Liver (tissue), 10 donors: ENCODE measurements around the gene EPB41L4B. TPM values are rescaled to one million over a fixed set of nuclear protein-coding genes. Genes with fewer than 3 reads are reported as not detected.

Experiments used
- DNase-seq: peaks from one replicate; pipeline ENCODE4 v3.0.0-alpha.2; 2017; ENCODE audit warnings: low spot score
- H3K27ac ChIP-seq, 2 donors: one replicate each; pipeline ENCODE4 v1.7.0; 2013; ENCODE audit warnings: inconsistent platforms in 2 of 2, low read length in 2 of 2, control low read depth in 1 of 2, low read depth in 1 of 2, mild to moderate bottlenecking in 1 of 2
- H3K27me3 ChIP-seq, 4 donors: one replicate each; pipeline versions ENCODE4 v1.6.1 to v1.7.0; 2013; ENCODE audit warnings: low read length in 3 of 4, inconsistent platforms in 1 of 4, mild to moderate bottlenecking in 1 of 4, moderate library complexity in 1 of 4; ENCODE audit not compliant: control insufficient read depth in 4 of 4, insufficient read depth in 4 of 4
- H3K36me3 ChIP-seq, 4 donors: one replicate each; pipeline versions ENCODE4 v1.6.1 to v1.7.0; 2013; ENCODE audit warnings: low read length in 3 of 4, mild to moderate bottlenecking in 3 of 4, low read depth in 1 of 4, moderate library complexity in 1 of 4; ENCODE audit not compliant: control insufficient read depth in 4 of 4, insufficient read depth in 3 of 4
- H3K4me1 ChIP-seq, 4 donors: one replicate each; pipeline versions ENCODE4 v1.6.1 to v1.7.0; 2013; ENCODE audit warnings: low read length in 3 of 4, mild to moderate bottlenecking in 3 of 4, moderate library complexity in 1 of 4; ENCODE audit not compliant: control insufficient read depth in 4 of 4, insufficient read depth in 4 of 4
- H3K4me3 ChIP-seq, 3 donors: one replicate each; pipeline versions ENCODE4 v1.6.1 to v1.7.0; 2013; ENCODE audit warnings: low read length in 3 of 3, control low read depth in 1 of 3, low read depth in 1 of 3, mild to moderate bottlenecking in 1 of 3
- H3K9ac ChIP-seq, 2 donors: one replicate each; pipeline ENCODE4 v1.7.0; 2013; ENCODE audit warnings: low read length in 2 of 2, mild to moderate bottlenecking in 2 of 2, moderate library complexity in 2 of 2, control low read depth in 1 of 2, low read depth in 1 of 2
- H3K9me3 ChIP-seq, 4 donors: one replicate each; pipeline versions ENCODE4 v1.6.1 to v1.7.0; 2013; ENCODE audit warnings: low read length in 3 of 4; ENCODE audit not compliant: control insufficient read depth in 4 of 4
- CTCF ChIP-seq: fragments of 150-350 bp; IDR thresholded peaks from 2 replicates; pipeline ENCODE4 v1.5.1; 2017; ENCODE audit warnings: improper control_type of control experiment, low read depth, low read length; ENCODE audit not compliant: missing input control
- FOXA1 ChIP-seq: IDR thresholded peaks from 2 replicates; pipeline ENCODE4 v1.6.1; 2016; ENCODE audit warnings: antibody characterized with exemption
- NR2F2 ChIP-seq: IDR thresholded peaks from 2 replicates; pipeline ENCODE4 v1.6.1; 2016; ENCODE audit warnings: antibody characterized with exemption
- RAD21 ChIP-seq, 2 donors: IDR thresholded peaks; 2 replicates each; pipeline ENCODE4 v1.6.1; 2016; ENCODE audit warnings: antibody characterized with exemption in 2 of 2, mild to moderate bottlenecking in 2 of 2
- WGBS: extraction: QIAGEN DNeasy Blood & Tissue Kit; methylation state at CpG from one replicate; pipeline ENCODE4 v1.1.7; 2013; 5-methylcytosine and 5-hydroxymethylcytosine counted together
- polyA plus RNA-seq, 2 donors: library from polyadenylated mRNA; stranded (reverse) in 1 of 2; unstranded in 1 of 2; fragments of 200-250 nt in 1 of 2; fragments of >200 nt in 1 of 2; fragmentation: Nextera tagmentation in 1 of 2; extraction: Ambion mirVana in 1 of 2; gene quantifications; one replicate each; pipeline versions ENCODE4 v1.2.1 to v1.2.3, GENCODE V29; 2013 to 2015
- small RNA-seq: library from RNA; depleted of rRNA; stranded (forward); fragments of <200 nt; gene quantifications from one replicate; pipeline ENCODE3, GENCODE V24; 2014
- total RNA-seq, 2 donors: library from RNA; depleted of rRNA; stranded (reverse); fragments of >200 nt; gene quantifications; one replicate each; pipeline ENCODE4 v1.2.3, GENCODE V29; 2014
- donor health status: healthy.
- donor health status: healthy.
- donor health status: healthy.
- donor health status: healthy.
- donor health status: healthy.

Gene EPB41L4B
- total and polyA plus RNA-seq, 4 donors: 9.9 to 42.6 (median 23.9) TPM

DNA sequence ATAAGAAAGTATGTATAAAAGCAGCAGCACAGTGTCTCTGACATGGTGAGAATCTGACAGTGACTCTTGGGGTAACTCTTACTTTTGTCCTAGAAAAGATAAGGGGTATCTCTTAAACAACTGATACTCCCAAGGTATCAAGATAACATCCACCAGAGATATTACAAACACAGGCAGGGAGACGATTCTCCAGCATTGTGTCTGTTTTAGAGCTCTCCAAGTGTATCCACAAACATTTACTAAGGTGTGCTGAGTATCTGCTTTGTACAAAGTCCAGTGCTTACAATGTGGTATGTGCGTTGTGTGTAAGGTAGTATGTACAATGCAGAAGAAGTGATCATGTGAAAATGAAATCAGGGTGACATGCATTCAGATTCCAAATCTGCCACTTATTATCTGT lies 196.7 kb downstream of the EPB41L4B start:
- no peaks in the 10 kb centered on the region for H3K36me3 ChIP-seq
- 45% methylated on average over 2 of the region's 2 CpGs for WGBS
- no peaks in the 10 kb centered on the region for H3K9me3 ChIP-seq
- H3K27me3 ChIP-seq: no peaks in the 10 kb centered on the region
- TF ChIP-seq RAD21 (IDR thresholded peaks at IDR 0.05) (no peak), FOXA1 (no peak)
- no peak overlapping the region for H3K4me3 ChIP-seq
- H3K27ac ChIP-seq: no peak overlapping the region
- DNase-seq: no peak
- peaks cover 0 to 5% (median 2%) of the 10 kb centered on the region in 4 donors for H3K4me1 ChIP-seq
- H3K9ac ChIP-seq: no peak overlapping the region

DNA sequence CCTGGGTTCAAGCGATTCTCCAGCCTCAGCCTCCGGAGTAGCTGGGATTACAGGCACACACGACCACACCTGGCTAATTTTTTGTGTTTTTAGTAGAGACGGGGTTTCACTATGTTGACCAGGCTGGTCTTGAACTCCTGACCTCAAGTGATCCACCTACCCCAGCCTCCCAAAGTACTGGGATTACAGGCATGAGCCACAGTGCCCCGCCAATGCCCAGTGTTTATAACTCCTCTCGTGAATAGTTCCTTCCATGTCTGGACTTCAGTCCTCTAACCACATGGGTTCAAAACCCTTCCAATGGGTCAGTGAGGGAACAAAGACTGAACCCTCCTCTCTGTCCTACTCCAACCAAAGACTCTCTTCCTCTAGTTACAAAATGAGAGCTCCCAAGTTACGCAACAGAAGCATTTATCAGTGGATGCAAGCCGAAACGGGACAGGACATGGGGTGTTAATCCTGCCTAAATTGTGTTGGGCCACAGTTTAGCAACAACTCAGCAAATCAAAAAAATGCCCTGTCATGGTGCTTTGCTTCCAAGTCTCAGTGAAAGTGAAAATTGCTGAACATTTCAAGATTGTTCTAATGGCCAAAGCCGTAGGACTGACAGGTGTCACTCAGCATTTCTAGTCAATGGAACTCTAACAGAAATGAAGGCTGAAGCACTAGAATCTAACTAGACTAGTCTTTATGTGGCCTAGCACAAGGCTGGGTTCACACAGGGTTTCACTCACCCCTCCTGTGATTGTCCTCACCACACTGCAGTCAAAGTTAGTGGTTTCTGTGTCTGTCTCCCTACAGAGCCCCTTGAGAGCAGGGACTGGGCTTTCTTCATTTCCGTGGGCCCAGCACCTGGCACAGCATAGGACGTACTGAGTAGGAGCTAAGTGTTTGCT lies 197.9 kb downstream of the EPB41L4B start:
- Histone ChIP-seq H3K9me3 (no peaks in the 10 kb centered on the region), H3K9ac (no peak overlapping the region), H3K4me1 (peaks cover 0 to 17% (median 10%) of the 10 kb centered on the region in 4 donors), H3K27me3 (no peaks in the 10 kb centered on the region), H3K27ac (no peak overlapping the region), H3K4me3 (no peak overlapping the region), H3K36me3 (no peaks in the 10 kb centered on the region)
- DNase-seq: no peak
- TF ChIP-seq NR2F2 (no peak), CTCF (no peak)
- WGBS: 77% methylated on average over 12 of the region's 12 CpGs

Small RNAs within 50 kb of the gene (small RNA-seq; reads per million reads assigned to genes)
- gene RF00019 (not detected), gene RNU6-984P (not detected)

Other genes with a start within 250 kb of the EPB41L4B start
- 10 to 100 TPM; 45.3 to 75.3 TPM for gene TMEM245, start 201.1 kb downstream of the EPB41L4B start, total RNA-seq
- gene TMEM245, start 201.1 kb downstream of the EPB41L4B start, polyA plus RNA-seq: 10 to 100 TPM; 13.7 to 17.0 TPM
- gene FRRS1L, start 153.8 kb downstream of the EPB41L4B start, total RNA-seq: under 1 TPM; 0.08 to 0.51 TPM
- gene FRRS1L, start 153.8 kb downstream of the EPB41L4B start, polyA plus RNA-seq: not detected
- 10 to 100 TPM in 1 of 2 donors, 1 to 10 TPM in 1; 6.3 to 30.3 TPM for gene PTPN3, start 177.2 kb upstream of the EPB41L4B start, total RNA-seq
- gene PTPN3, start 177.2 kb upstream of the EPB41L4B start, polyA plus RNA-seq: 10 to 100 TPM; 20.3 to 26.8 TPM